Skin of body (tissue), 1 donor: ENCODE measurements around the gene PCDHGB2. TPM values are rescaled to one million over a fixed set of nuclear protein-coding genes. Genes with fewer than 3 reads are reported as not detected.

Experiments used
- total RNA-seq: library from RNA; depleted of rRNA; stranded (reverse); fragments of >200 nt; gene quantifications from one replicate; pipeline ENCODE4 v1.2.3, GENCODE V29; 2014

Gene PCDHGB2
- total RNA-seq, 1 donor from 2014 or later = 3.3 TPM

Other genes with a start within 250 kb of the PCDHGB2 start
- gene PCDHB4, start 238.2 kb upstream of the PCDHGB2 start, total RNA-seq = 1.6 TPM
- gene PCDHB5, start 224.8 kb upstream of the PCDHGB2 start, total RNA-seq = 2.7 TPM
- 0.39 TPM for gene PCDHB6, start 209.9 kb upstream of the PCDHGB2 start, total RNA-seq
- gene PCDHB7, start 187.3 kb upstream of the PCDHGB2 start, total RNA-seq = 1.1 TPM
- 0.49 TPM for gene PCDHB8, start 182.2 kb upstream of the PCDHGB2 start, total RNA-seq
- 2.5 TPM for gene PCDHB16, start 177.6 kb upstream of the PCDHGB2 start, total RNA-seq
- 0.89 TPM for gene PCDHB9, start 172.8 kb upstream of the PCDHGB2 start, total RNA-seq
- gene PCDHB10, start 167.6 kb upstream of the PCDHGB2 start, total RNA-seq = 1.8 TPM
- 3.5 TPM for gene PCDHB11, start 160.4 kb upstream of the PCDHGB2 start, total RNA-seq
- gene PCDHB12, start 151.3 kb upstream of the PCDHGB2 start, total RNA-seq = 2.2 TPM
- 2.9 TPM for gene PCDHB13, start 146.1 kb upstream of the PCDHGB2 start, total RNA-seq
- gene PCDHB14, start 136.7 kb upstream of the PCDHGB2 start, total RNA-seq = 3.8 TPM
- 3.6 TPM for gene PCDHB15, start 114.6 kb upstream of the PCDHGB2 start, total RNA-seq
- 1.4 TPM for gene SLC25A2, start 55.9 kb upstream of the PCDHGB2 start, total RNA-seq
- gene TAF7, start 39.2 kb upstream of the PCDHGB2 start, total RNA-seq = 88.8 TPM
- 0.39 TPM for gene PCDHGA1, start 29.5 kb upstream of the PCDHGB2 start, total RNA-seq
- gene PCDHGA2, start 21.2 kb upstream of the PCDHGB2 start, total RNA-seq = 3.6 TPM
- gene PCDHGA3, start 16.2 kb upstream of the PCDHGB2 start, total RNA-seq = 1.6 TPM
- gene PCDHGB1, start 9.9 kb upstream of the PCDHGB2 start, total RNA-seq = 2.6 TPM
- gene PCDHGA4, start 5.0 kb upstream of the PCDHGB2 start, total RNA-seq = 2.9 TPM
- 3.6 TPM for gene PCDHGA5, start 4.2 kb downstream of the PCDHGB2 start, total RNA-seq
- 4.3 TPM for gene PCDHGB3, start 10.2 kb downstream of the PCDHGB2 start, total RNA-seq
- gene PCDHGA6, start 13.9 kb downstream of the PCDHGB2 start, total RNA-seq = 3.6 TPM
- gene PCDHGA7, start 22.7 kb downstream of the PCDHGB2 start, total RNA-seq = 3.5 TPM
- gene PCDHGB4, start 27.7 kb downstream of the PCDHGB2 start, total RNA-seq = 6.1 TPM
- 3.3 TPM for gene PCDHGA8, start 32.6 kb downstream of the PCDHGB2 start, total RNA-seq
- 8.0 TPM for gene PCDHGB5, start 38.0 kb downstream of the PCDHGB2 start, total RNA-seq
- 4.2 TPM for gene PCDHGA9, start 42.8 kb downstream of the PCDHGB2 start, total RNA-seq
- 5.6 TPM for gene PCDHGB6, start 48.0 kb downstream of the PCDHGB2 start, total RNA-seq
- gene PCDHGA10, start 53.0 kb downstream of the PCDHGB2 start, total RNA-seq = 4.9 TPM
- 7.6 TPM for gene PCDHGB7, start 57.7 kb downstream of the PCDHGB2 start, total RNA-seq
- gene PCDHGA11, start 61.1 kb downstream of the PCDHGB2 start, total RNA-seq = 6.1 TPM
- 3.9 TPM for gene PCDHGA12, start 70.5 kb downstream of the PCDHGB2 start, total RNA-seq
- 36.7 TPM for gene PCDHGC3, start 116.0 kb downstream of the PCDHGB2 start, total RNA-seq
- 5.3 TPM for gene PCDHGC4, start 125.0 kb downstream of the PCDHGB2 start, total RNA-seq
- gene PCDHGC5, start 129.1 kb downstream of the PCDHGB2 start, total RNA-seq = 2.9 TPM